ENCODE results near the gene CASP10.

DNA sequence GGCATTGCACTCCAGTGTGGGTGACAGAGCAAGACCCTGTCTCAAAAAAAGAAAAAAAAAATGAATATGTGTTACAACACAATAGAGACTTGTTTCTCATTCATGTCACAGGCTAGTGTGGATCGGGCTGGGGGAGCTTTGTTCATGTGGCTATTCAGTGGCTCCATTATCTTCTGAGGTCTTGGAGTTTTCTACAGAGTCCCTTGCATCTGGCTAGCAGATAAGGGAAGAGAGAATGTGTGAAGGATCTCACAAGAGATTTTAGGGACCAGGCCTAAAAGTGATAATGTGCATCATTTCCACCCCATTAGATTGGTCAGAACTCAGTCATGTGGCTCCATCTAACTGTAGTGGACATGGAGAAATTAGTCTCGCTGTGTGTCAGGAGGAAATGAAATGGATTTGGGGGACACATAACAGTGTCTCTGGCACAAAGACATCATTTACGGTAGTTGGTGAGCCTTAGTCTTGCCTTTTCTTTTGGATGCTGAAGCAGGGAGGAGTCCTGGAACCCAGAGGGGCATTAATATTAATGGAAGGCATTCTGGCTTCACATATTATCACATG lies 32.4 kb upstream of the CASP10 start:
- TF ChIP-seq ZNF512 (CRISPR knock-in tag; IDR thresholded peaks at IDR 0.05) (no peak), MED1 (CRISPR knock-in tag; IDR thresholded peaks at IDR 0.05) (no peak), SMARCC2 (IDR thresholded peaks at IDR 0.05) (no peak)
- TF ChIP-seq, protein P1, sequence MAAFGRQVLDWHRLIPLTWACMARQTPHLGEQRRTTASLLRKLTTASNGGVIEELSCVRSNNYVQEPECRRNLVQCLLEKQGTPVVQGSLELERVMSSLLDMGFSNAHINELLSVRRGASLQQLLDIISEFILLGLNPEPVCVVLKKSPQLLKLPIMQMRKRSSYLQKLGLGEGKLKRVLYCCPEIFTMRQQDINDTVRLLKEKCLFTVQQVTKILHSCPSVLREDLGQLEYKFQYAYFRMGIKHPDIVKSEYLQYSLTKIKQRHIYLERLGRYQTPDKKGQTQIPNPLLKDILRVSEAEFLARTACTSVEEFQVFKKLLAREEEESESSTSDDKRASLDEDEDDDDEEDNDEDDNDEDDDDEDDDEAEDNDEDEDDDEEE (CRISPR knock-in tag; IDR thresholded peaks at IDR 0.05) = no peak

All from HepG2 (cell line).